ENCODE results near the gene COMT.

COMT gene

DNA sequence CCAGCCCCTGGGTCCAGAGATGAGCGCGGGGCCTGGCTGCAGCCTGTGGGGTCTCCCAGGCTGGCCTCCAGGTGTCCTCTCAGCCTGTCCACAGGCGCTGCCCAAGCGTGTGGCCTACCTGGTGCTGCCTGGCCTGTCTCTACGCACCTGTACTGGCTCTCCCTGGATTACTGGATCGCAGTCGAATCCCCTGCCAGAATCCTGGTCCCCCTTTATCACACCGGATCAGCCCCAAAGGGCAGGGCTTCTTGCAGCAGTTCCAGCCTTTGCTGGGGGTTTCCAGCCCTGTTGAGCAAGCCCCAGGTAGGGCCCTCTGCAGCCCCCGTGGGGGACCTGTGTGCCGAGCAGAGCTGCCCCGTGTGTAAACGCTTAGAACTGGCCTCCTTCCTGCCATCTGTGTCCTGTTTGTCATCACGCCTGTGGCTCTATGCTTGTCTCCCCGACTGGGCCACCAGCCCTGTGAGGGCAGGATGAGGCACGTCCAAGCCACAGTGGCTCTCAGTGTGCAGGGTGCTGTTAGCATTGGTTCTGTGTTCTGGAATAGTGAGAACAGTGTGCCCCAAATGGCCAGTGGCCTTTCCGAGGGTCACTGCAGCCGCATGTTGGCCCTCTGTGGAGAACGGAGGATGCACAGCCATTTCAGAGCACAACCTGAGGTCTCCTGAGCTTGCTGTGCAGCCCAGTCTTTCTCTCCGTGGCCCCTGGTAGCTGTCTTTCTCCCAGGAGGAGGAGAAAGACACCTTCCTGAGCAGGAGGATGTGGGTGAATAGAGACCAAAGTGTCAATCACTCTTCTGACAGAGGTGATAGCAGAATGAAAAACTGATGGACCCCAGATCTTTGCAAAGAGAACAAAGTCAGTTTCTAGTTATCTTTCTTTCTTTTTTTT, 13.9 kb downstream of the COMT start:
- no peak for DNase-seq (ENCODE audit: low read depth)
- peaks cover 6% of the 10 kb centered on the region for H3K36me3 ChIP-seq (ENCODE audit: control insufficient read depth, insufficient read depth, low read length, severe bottlenecking)
- no peak overlapping the region for H3K4me3 ChIP-seq (ENCODE audit: low read length)
- no peak overlapping the region for H3K9ac ChIP-seq (ENCODE audit: low read length)
- no peaks in the 10 kb centered on the region for H3K27me3 ChIP-seq (replicated peaks; ENCODE audit: control insufficient read depth, insufficient read depth, low read length)
- H3K9me3 ChIP-seq (ENCODE audit: control insufficient read depth, low read length), result no peaks in the 10 kb centered on the region
- H3K4me1 ChIP-seq (ENCODE audit: control insufficient read depth, insufficient read depth, low read length), result peaks cover 26% of the 10 kb centered on the region

DNA sequence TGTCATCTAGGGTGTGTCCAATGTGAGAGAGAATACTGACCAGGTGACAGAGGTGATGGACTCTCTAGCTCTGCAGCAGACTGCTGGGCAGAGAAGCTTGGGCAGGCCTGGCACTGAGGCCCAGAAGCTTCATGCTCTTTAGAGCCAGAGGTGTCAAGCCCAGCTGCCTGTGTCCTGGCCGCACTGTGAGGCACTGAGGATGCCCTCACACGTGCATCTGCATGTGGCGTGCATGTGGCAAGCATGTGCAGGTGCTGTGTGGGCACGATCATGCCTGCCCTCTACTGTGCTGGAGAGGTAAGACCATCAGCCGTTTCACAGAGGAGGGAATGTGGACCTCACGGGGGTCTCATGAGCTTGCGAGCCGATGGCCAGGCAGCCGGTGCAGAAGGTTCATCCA, 15.9 kb downstream of the COMT start:
- H3K4me3 ChIP-seq (ENCODE audit: low read length), result no peak overlapping the region
- no peaks in the 10 kb centered on the region for H3K27me3 ChIP-seq (replicated peaks; ENCODE audit: control insufficient read depth, insufficient read depth, low read length)
- H3K4me1 ChIP-seq (ENCODE audit: control insufficient read depth, insufficient read depth, low read length), result peaks cover 27% of the 10 kb centered on the region
- H3K9me3 ChIP-seq (ENCODE audit: control insufficient read depth, low read length), result no peaks in the 10 kb centered on the region
- H3K36me3 ChIP-seq (ENCODE audit: control insufficient read depth, insufficient read depth, low read length, severe bottlenecking), result no peaks in the 10 kb centered on the region
- H3K9ac ChIP-seq (ENCODE audit: low read length), result no peak overlapping the region
- DNase-seq (ENCODE audit: low read depth), result no peak

DNA sequence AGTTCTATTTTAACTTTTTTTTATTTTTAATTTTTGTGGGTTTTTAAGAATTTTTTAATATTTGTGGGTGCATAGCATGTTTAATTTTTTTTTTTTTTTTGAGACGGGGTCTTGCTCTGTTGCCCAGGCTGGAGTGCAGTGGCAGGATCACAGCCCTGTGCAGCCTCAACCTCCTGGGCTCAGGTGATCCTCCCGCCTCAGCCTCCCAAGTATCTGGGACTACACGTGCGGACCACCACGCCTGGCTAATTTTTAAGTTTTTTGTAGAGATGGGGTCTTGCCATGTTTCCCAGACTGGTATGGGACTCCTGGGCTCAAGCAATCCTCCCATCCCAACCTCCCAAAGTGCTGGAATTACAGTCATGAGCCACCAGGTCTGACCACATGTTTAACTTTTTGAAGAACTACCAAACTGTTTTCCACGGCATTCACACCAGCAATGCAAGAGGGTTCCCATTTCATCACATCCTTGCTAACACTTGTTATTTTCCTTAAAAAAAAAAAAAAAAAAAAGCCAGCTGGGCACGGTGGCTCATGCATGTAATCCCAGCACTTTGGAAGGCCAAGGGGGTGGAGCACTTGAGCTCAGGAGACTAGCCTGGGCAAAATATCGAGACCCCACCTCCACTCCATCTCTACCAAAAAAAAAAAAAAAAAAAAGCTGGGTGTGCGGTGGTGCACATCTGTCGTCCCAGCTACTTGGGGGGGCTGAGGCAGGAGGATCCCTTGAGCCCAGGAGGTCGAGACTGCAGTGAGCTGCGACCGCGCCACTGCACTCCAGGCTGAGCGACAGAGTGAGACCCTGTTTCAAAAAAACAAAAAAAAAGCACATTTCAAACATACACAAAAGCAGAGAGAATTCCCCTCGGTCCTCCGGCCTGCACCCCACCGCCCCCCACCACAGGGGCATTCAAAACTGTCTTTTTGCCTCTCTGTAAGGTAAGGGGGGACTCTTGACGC, 16.8 kb downstream of the COMT start:
- Histone ChIP-seq H3K9ac (ENCODE audit: low read length) (peak overlapping the region; percentile 50), H3K4me1 (ENCODE audit: control insufficient read depth, insufficient read depth, low read length) (peaks cover 28% of the 10 kb centered on the region), H3K27me3 (replicated peaks; ENCODE audit: control insufficient read depth, insufficient read depth, low read length) (no peaks in the 10 kb centered on the region), H3K9me3 (ENCODE audit: control insufficient read depth, low read length) (no peaks in the 10 kb centered on the region), H3K36me3 (ENCODE audit: control insufficient read depth, insufficient read depth, low read length, severe bottlenecking) (no peaks in the 10 kb centered on the region), H3K4me3 (ENCODE audit: low read length) (peak overlapping the region; percentile 63)
- DNase-seq (ENCODE audit: low read depth), result peak; percentile 54

DNA sequence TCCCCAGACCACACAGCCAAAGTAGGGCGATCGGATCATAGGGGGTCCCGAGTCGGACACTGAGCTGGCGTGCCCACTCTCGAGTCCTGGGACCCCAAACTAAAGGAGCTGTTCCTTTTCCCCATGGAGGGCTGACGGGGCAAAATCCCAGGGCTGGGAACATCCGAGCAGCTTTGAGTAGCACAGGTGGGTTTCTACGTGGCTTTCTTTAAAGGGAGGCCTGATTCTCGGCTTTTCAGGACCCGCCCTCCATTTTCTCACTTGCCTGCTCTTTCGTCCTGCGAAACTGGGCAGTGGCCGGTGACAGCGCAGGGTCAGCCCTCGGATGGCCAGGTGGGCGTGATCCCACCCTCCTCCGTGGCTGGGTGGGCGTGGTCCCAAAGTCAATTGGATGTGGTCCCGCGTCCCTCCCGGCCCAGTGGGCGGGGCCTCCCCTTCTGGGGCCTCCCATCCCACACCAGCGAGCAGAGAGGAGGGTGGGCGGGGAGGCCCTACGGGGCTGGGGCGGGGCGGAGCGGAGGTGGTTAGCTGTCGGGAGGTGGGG, 17.5 kb downstream of the COMT start:
- no peaks in the 10 kb centered on the region for H3K27me3 ChIP-seq (replicated peaks; ENCODE audit: control insufficient read depth, insufficient read depth, low read length)
- DNase-seq (ENCODE audit: low read depth), result peak; percentile 52
- H3K36me3 ChIP-seq (ENCODE audit: control insufficient read depth, insufficient read depth, low read length, severe bottlenecking), result no peaks in the 10 kb centered on the region
- H3K4me3 ChIP-seq (ENCODE audit: low read length), result peak overlapping the region; percentile 63
- peak overlapping the region; percentile 50 for H3K9ac ChIP-seq (ENCODE audit: low read length)
- no peaks in the 10 kb centered on the region for H3K9me3 ChIP-seq (ENCODE audit: control insufficient read depth, low read length)
- peaks cover 25% of the 10 kb centered on the region for H3K4me1 ChIP-seq (ENCODE audit: control insufficient read depth, insufficient read depth, low read length)

DNA sequence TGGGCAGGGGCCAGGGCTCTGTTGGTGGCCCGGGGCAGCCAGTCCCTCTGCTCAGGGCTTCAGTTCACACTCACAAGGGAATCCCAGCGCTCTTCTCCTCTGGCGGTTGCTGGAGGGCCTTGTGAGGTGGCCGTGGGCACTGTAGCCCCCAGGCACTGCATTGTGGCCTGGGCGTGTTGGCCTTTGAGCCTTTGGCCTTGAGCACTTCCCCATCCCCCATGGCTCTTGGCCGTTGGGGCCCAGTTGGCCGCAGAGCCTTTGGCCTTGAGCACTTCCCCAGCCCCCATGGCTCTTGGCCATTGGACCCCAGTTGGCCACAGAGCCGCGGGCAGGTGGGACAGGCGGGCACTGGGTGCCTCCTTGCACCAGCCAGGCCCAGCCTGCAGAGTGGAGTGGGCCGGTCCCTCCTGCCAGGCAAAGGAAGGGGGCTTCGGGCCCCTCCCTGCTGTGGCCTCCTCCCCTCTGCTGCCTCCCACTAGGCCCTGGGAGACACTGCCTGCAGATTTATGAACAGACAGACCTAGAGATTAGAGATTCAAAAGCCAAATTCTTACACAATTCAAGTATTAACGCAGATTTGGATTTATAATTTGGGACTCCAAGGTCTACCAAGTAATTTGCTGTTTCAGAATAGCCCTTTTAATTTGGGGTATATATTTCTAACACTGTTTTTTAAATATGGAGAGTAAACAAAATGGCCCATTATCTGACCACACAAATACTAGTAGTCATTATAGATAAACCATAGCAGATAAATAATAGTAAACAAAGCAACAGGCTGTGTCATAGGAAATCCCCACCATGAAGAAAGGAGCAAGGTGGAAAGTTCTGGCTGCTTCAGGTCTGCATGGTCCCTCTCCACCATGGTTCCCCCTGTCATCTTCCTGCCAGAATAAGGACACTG, 18.3 kb downstream of the COMT start:
- DNase-seq (ENCODE audit: low read depth), result no peak
- Histone ChIP-seq H3K9ac (ENCODE audit: low read length) (no peak overlapping the region), H3K36me3 (ENCODE audit: control insufficient read depth, insufficient read depth, low read length, severe bottlenecking) (peaks cover 5% of the 10 kb centered on the region), H3K4me1 (ENCODE audit: control insufficient read depth, insufficient read depth, low read length) (peaks cover 25% of the 10 kb centered on the region), H3K27me3 (replicated peaks; ENCODE audit: control insufficient read depth, insufficient read depth, low read length) (no peaks in the 10 kb centered on the region), H3K9me3 (ENCODE audit: control insufficient read depth, low read length) (no peaks in the 10 kb centered on the region), H3K4me3 (ENCODE audit: low read length) (no peak overlapping the region)

DNA sequence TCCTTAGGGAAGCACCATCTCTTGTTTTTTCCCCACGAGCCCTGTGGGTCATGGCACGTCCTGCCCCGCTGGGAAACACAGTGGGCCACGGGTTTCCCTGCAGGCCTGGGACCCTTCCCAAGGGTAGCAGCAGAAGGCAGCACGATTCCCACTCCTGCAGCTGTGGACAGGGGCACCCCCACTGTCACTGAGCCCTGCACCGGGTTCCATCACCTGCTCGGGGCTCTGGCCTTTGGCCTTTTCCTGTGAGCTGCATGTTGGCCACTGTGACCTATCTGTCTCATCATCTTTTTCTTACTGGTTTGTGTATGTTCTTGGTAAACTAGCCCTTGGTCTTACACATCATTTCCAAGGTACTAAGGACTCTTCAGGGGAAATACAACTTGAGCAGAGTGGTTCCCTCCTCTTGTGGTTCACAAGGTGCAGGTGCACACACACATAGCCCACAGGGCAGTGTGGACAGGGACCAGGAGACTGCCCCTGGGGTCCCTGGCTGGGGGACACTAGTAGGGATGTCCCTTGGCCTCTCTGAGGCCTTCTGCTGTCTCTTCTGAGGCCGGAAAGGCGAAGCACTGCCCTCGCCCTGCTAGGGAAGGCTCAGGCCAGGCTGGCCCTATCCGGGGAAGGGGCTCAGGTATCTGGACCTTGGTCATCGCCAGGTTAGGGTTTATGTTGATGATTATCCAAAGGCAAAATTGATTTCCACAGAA, 19.1 kb downstream of the COMT start:
- H3K4me1 ChIP-seq (ENCODE audit: control insufficient read depth, insufficient read depth, low read length), result peaks cover 25% of the 10 kb centered on the region
- H3K36me3 ChIP-seq (ENCODE audit: control insufficient read depth, insufficient read depth, low read length, severe bottlenecking), result peaks cover 7% of the 10 kb centered on the region
- no peak for DNase-seq (ENCODE audit: low read depth)
- H3K27me3 ChIP-seq (replicated peaks; ENCODE audit: control insufficient read depth, insufficient read depth, low read length), result no peaks in the 10 kb centered on the region
- no peak overlapping the region for H3K4me3 ChIP-seq (ENCODE audit: low read length)
- no peaks in the 10 kb centered on the region for H3K9me3 ChIP-seq (ENCODE audit: control insufficient read depth, low read length)
- H3K9ac ChIP-seq (ENCODE audit: low read length), result no peak overlapping the region

DNA sequence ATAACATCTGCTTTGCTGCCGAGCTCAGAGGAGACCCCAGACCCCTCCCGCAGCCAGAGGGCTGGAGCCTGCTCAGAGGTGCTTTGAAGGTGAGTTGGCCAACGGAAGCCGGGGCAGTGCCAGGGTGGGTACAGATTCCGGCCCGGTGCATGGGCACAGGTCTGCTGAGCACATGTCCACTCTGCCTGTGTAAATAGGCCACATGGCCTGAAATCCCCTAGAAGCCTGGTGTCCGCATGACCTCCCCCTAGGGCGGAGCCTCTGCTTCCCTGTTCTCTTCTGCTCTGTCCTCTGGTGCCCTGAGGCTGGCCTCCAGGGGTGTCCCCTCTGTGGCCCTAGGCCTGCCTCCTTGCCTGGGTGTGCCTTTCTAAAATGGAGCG, 19.6 kb downstream of the COMT start:
- no peaks in the 10 kb centered on the region for H3K27me3 ChIP-seq (replicated peaks; ENCODE audit: control insufficient read depth, insufficient read depth, low read length)
- no peak overlapping the region for H3K4me3 ChIP-seq (ENCODE audit: low read length)
- DNase-seq (ENCODE audit: low read depth), result no peak
- H3K9ac ChIP-seq (ENCODE audit: low read length), result no peak overlapping the region
- peaks cover 28% of the 10 kb centered on the region for H3K4me1 ChIP-seq (ENCODE audit: control insufficient read depth, insufficient read depth, low read length)
- H3K9me3 ChIP-seq (ENCODE audit: control insufficient read depth, low read length), result no peaks in the 10 kb centered on the region
- H3K36me3 ChIP-seq (ENCODE audit: control insufficient read depth, insufficient read depth, low read length, severe bottlenecking), result peaks cover 7% of the 10 kb centered on the region

DNA sequence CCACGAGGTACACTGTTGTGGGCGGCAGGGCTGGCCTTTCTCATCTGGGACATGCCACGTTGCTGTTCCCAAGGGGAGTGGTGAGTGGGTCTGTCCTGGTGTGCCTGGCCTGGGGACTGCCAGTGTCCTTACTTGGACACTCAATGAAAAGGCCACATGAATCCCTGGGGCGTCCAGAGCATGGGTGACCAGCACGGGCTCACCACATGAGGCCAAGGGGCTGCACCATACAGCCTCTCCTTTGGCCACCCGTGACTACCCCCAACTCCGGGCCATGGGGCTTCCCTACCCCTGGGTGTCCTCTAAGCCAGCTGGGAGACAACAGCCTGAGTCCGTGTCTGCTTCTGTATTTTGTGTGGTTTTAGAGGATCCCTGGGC, 20.3 kb downstream of the COMT start:
- Histone ChIP-seq H3K36me3 (ENCODE audit: control insufficient read depth, insufficient read depth, low read length, severe bottlenecking) (peaks cover 8% of the 10 kb centered on the region), H3K4me1 (ENCODE audit: control insufficient read depth, insufficient read depth, low read length) (peaks cover 28% of the 10 kb centered on the region), H3K9ac (ENCODE audit: low read length) (no peak overlapping the region), H3K27me3 (replicated peaks; ENCODE audit: control insufficient read depth, insufficient read depth, low read length) (no peaks in the 10 kb centered on the region), H3K9me3 (ENCODE audit: control insufficient read depth, low read length) (no peaks in the 10 kb centered on the region), H3K4me3 (ENCODE audit: low read length) (no peak overlapping the region)
- no peak for DNase-seq (ENCODE audit: low read depth)

DNA sequence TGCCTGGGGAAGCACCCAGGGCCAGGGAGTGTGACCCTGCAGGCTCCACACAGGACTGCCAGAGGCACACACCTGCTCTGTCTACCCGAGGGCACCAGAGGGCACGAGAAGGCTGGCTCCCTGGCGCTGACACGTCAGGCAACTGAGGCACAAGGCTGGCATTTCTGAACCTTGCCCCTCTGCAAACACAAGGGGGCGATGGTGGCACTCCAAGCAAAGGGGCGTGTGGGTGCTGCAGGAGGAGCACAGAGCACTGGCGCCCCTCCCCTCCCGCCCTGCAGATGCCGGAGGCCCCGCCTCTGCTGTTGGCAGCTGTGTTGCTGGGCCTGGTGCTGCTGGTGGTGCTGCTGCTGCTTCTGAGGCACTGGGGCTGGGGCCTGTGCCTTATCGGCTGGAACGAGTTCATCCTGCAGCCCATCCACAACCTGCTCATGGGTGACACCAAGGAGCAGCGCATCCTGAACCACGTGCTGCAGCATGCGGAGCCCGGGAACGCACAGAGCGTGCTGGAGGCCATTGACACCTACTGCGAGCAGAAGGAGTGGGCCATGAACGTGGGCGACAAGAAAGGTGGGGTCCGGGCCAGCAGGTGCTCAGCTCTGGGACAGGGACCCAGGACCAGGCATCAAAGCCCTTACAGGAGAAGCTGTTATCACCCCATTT, 20.8 kb downstream of the COMT start:
- peak; percentile 85 for DNase-seq (ENCODE audit: low read depth)
- Histone ChIP-seq H3K4me3 (ENCODE audit: low read length) (no peak overlapping the region), H3K4me1 (ENCODE audit: control insufficient read depth, insufficient read depth, low read length) (peaks cover 28% of the 10 kb centered on the region), H3K9ac (ENCODE audit: low read length) (peak overlapping the region; percentile 54), H3K27me3 (replicated peaks; ENCODE audit: control insufficient read depth, insufficient read depth, low read length) (no peaks in the 10 kb centered on the region), H3K9me3 (ENCODE audit: control insufficient read depth, low read length) (no peaks in the 10 kb centered on the region), H3K36me3 (ENCODE audit: control insufficient read depth, insufficient read depth, low read length, severe bottlenecking) (peaks cover 13% of the 10 kb centered on the region)

Data from adipocyte (in vitro differentiated cells).